ENCODE measurements around the gene TRAF1. TPM values are rescaled to one million over a fixed set of nuclear protein-coding genes. Genes with fewer than 3 reads are reported as not detected.

TRAF1 gene
- total and polyA plus RNA-seq, 2 of the 13 experiments (the other 11 are each of a cell fraction or from before 2014, with no cell fraction given): 0.44 to 1.0 TPM

DNA sequence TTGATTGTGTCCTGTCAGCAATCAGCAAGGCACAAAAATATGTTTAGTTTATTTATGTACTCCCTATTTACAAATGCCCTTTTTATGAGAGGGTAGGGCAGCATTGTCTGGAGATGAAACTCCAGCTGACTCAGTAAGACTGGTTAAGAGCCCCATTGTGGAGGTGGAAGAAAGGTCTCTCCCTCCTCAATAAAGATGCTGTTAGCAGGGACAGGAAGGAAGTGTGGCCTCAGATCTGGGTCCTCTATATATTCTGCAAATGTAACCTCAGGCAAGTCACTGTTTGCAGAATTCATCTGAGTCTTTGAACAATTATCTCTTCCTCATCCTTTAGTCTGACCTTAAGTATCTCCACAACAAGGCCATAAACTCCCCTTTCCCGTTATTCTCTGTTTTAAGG, 48.3 kb upstream of the TRAF1 start:
- peak in 1 of 2 experiments; percentile 40; a peak in 2 of 4 replicates for TF ChIP-seq MAFK (conservative IDR thresholded peaks at IDR 0.05 in 1 of 2, IDR thresholded peaks at IDR 0.05 in 1 of 2; ENCODE audit: low read length in 2 of 2)
- no peak for TF ChIP-seq PHF20 (CRISPR knock-in tag; IDR thresholded peaks at IDR 0.05)
- no peak overlapping the region for H3K9ac ChIP-seq (ENCODE audit: insufficient read depth, low read depth, low read length)
- ChIA-PET POLR2A (no interaction called here), CTCF (ENCODE audit: low intra/inter-chr PET ratio, low total read pairs) (no interaction called here)
- WGBS (ENCODE audit: low lambda C conversion rate): 94% methylated on average over 1 of the region's 1 CpG
- intact Hi-C loops (cut with micrococcal nuclease; ENCODE audit: unreplicated experiment) (no loop called here), in situ Hi-C loops (cut with HindIII; ENCODE audit: extremely low pct_ligation_motif_present, low pct_unique_long_range_greater_than_20kb) (no loop called here)
- H3K79me2 ChIP-seq (ENCODE audit: insufficient read depth, low read length): no peaks in the 10 kb centered on the region
- peaks cover 11% of the 10 kb centered on the region for H3K4me1 ChIP-seq (ENCODE audit: insufficient read depth, low read length)
- no peak overlapping the region for H3K27ac ChIP-seq (ENCODE audit: extremely low read length, insufficient read depth, low read length)
- ATAC-seq: no peak
- no peaks in the 10 kb centered on the region for H4K20me1 ChIP-seq (ENCODE audit: insufficient read depth, low read length)
- H3K36me3 ChIP-seq (replicated peaks in 1 of 2; ENCODE audit: control insufficient read depth in 1 of 2, insufficient read depth in 2 of 2, low read length in 2 of 2): peaks cover 16 to 32% of the 10 kb centered on the region in 2 experiments
- no TSS peak for BruUV-seq (replicated peaks)
- no peak overlapping the region for H2AFZ ChIP-seq (ENCODE audit: low read length)
- H3K4me3 ChIP-seq (replicated peaks in 1 of 3; ENCODE audit: insufficient read depth in 1 of 3, low read depth in 2 of 3, low read length in 3 of 3): no peak overlapping the region
- H3K27me3 ChIP-seq (ENCODE audit: control insufficient read depth in 1 of 2, insufficient read depth in 2 of 2, low read length in 2 of 2): no peaks in the 10 kb centered on the region
- no peak for FAIRE-seq
- no peak overlapping the region for H3K4me2 ChIP-seq (ENCODE audit: low read depth, low read length)
- no peak for DNase-seq (ENCODE audit: low spot score)
- no peaks in the 10 kb centered on the region for H3K9me3 ChIP-seq (ENCODE audit: low read length)

DNA sequence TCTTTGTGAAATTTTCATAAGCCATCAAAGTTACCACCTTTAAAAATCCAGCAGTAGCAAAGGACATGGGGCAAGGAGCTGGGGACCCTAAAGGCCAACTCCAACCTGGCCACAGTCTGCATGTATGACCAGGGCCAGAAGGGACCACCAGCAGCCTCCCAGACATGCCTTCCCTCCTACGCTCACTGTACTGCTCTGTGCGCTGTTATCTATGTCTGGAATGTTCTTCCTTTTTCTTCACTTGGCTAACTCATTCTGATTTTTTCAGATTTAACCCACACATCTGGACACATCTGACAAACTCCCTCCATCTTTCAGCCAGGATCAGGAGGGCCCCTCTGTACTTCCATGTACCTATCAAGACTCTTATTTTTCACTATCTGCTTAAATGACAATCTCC, 47.6 kb upstream of the TRAF1 start:
- Histone ChIP-seq H3K27me3 (ENCODE audit: control insufficient read depth in 1 of 2, insufficient read depth in 2 of 2, low read length in 2 of 2) (no peaks in the 10 kb centered on the region), H3K4me1 (ENCODE audit: insufficient read depth, low read length) (peaks cover 13% of the 10 kb centered on the region), H3K4me2 (ENCODE audit: low read depth, low read length) (no peak overlapping the region), H3K4me3 (replicated peaks in 1 of 3; ENCODE audit: insufficient read depth in 1 of 3, low read depth in 2 of 3, low read length in 3 of 3) (no peak overlapping the region), H3K9me3 (ENCODE audit: low read length) (no peaks in the 10 kb centered on the region), H4K20me1 (ENCODE audit: insufficient read depth, low read length) (no peaks in the 10 kb centered on the region), H3K36me3 (replicated peaks in 1 of 2; ENCODE audit: control insufficient read depth in 1 of 2, insufficient read depth in 2 of 2, low read length in 2 of 2) (peaks cover 16 to 28% of the 10 kb centered on the region in 2 experiments), H3K79me2 (ENCODE audit: insufficient read depth, low read length) (no peaks in the 10 kb centered on the region), H3K27ac (ENCODE audit: extremely low read length, insufficient read depth, low read length) (no peak overlapping the region), H2AFZ (ENCODE audit: low read length) (no peak overlapping the region), H3K9ac (ENCODE audit: insufficient read depth, low read depth, low read length) (no peak overlapping the region)
- BruUV-seq (replicated peaks): no TSS peak
- intact Hi-C loops (cut with micrococcal nuclease; ENCODE audit: unreplicated experiment) (no loop called here), in situ Hi-C loops (cut with HindIII; ENCODE audit: extremely low pct_ligation_motif_present, low pct_unique_long_range_greater_than_20kb) (no loop called here)
- FAIRE-seq: no peak
- CTCF ChIA-PET (ENCODE audit: low intra/inter-chr PET ratio, low total read pairs): no interaction called here
- no peak for DNase-seq (ENCODE audit: low spot score)
- 97% methylated on average over 2 of the region's 2 CpGs for WGBS (ENCODE audit: low lambda C conversion rate)
- no peak for ATAC-seq
- POLR2A ChIA-PET: no interaction called here
- TF ChIP-seq KMT2A (CRISPR knock-in tag; IDR thresholded peaks at IDR 0.05): no peak
- TF ChIP-seq ERF (CRISPR knock-in tag; IDR thresholded peaks at IDR 0.05): no peak
- TF ChIP-seq ATF6 (CRISPR knock-in tag; conservative IDR thresholded peaks at IDR 0.05): no peak
- TF ChIP-seq TSC22D2 (CRISPR knock-in tag; IDR thresholded peaks at IDR 0.05; ENCODE audit: borderline replicate concordance): no peak
- TF ChIP-seq, protein P1, sequence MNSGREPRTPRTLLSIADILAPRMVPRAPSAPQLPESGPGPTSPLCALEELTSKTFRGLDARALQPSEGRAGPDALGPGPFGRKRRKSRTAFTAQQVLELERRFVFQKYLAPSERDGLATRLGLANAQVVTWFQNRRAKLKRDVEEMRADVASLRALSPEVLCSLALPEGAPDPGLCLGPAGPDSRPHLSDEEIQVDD (CRISPR knock-in tag; IDR thresholded peaks at IDR 0.05; ENCODE audit: borderline replicate concordance): no peak
- TF ChIP-seq ZNF496 (CRISPR knock-in tag; IDR thresholded peaks at IDR 0.05; ENCODE audit: insufficient replicate concordance): no peak
- no peak for TF ChIP-seq RBFOX2 (IDR thresholded peaks at IDR 0.05; ENCODE audit: low read depth, low read length)
- no peak for TF ChIP-seq FOXK2 (IDR thresholded peaks at IDR 0.05)
- no peak for TF ChIP-seq ZNF343 (CRISPR knock-in tag; IDR thresholded peaks at IDR 0.05)
- TF ChIP-seq NR1H2 (CRISPR knock-in tag; IDR thresholded peaks at IDR 0.05; ENCODE audit: borderline replicate concordance, low read depth): no peak
- TF ChIP-seq PRDM10 (CRISPR knock-in tag; IDR thresholded peaks at IDR 0.05; ENCODE audit: low read depth): no peak

Measured in HepG2 (cell line).